NCI-H82 (cell line): ENCODE results near the gene LUC7L3.
"Not testable (repeated sequence)": the region's sequence is repeated elsewhere in the genome, so short reads cannot be mapped to it uniquely, and the experiment has no call there.

Source experiments
- DNase-seq: peaks from one replicate; lab custom pipeline; 2025; lab: John Stamatoyannopoulos, UW

LUC7L3 gene

GRCh38 chr17:50719144-50719923, at the start of gene LUC7L3:
LUC7L3 (plus strand) TSS chr17:50719603; CDS start chr17:50719733, 130 bp downstream.
- peak; percentile 98 for DNase-seq

GRCh38 chr17:50672071-50672470, 47.3 kb upstream of the LUC7L3 start:
- DNase-seq: no peak

GRCh38 chr17:50672831-50673551, 46.4 kb upstream of the LUC7L3 start:
- no peak for DNase-seq

GRCh38 chr17:50675190-50675589, 44.2 kb upstream of the LUC7L3 start:
- DNase-seq: no peak

- DNase-seq: no peak
Measured at GRCh38 chr17:50675627-50676026, 43.8 kb upstream of the LUC7L3 start.

GRCh38 chr17:50676065-50676975, 43.1 kb upstream of the LUC7L3 start:
- no peak for DNase-seq

- no peak for DNase-seq
Measured at GRCh38 chr17:50677851-50678375, 41.5 kb upstream of the LUC7L3 start.

- DNase-seq: no peak
Measured at GRCh38 chr17:50679008-50679544, 40.3 kb upstream of the LUC7L3 start.

GRCh38 chr17:50680126-50680525, 39.3 kb upstream of the LUC7L3 start:
- no peak for DNase-seq

GRCh38 chr17:50680543-50681262, 38.7 kb upstream of the LUC7L3 start:
- DNase-seq: not testable (repeated sequence)

GRCh38 chr17:50681263-50682200, 37.9 kb upstream of the LUC7L3 start:
- peak; percentile 87 for DNase-seq

- no peak for DNase-seq
Measured at GRCh38 chr17:50682441-50682840, 37.0 kb upstream of the LUC7L3 start.

GRCh38 chr17:50682938-50683337, 36.5 kb upstream of the LUC7L3 start:
- no peak for DNase-seq

- no peak for DNase-seq
Measured at GRCh38 chr17:50683434-50684287, 35.7 kb upstream of the LUC7L3 start.

- DNase-seq: no peak
Measured at GRCh38 chr17:50684288-50684611, 35.2 kb upstream of the LUC7L3 start.

GRCh38 chr17:50684612-50685333, 34.6 kb upstream of the LUC7L3 start:
- no peak for DNase-seq

- no peak for DNase-seq
Measured at GRCh38 chr17:50685334-50685665, 34.1 kb upstream of the LUC7L3 start.

- DNase-seq: no peak
Measured at GRCh38 chr17:50685691-50686493, 33.5 kb upstream of the LUC7L3 start.
